Transverse colon (tissue), 4 donors: ENCODE data around the gene SLC35F2. TPM values are rescaled to one million over a fixed set of nuclear protein-coding genes. Genes with fewer than 3 reads are reported as not detected.
A peak's percentile ranks its signal among the peaks of the same experiment; 100 is the strongest.

Experiments used
- DNase-seq: peaks from one replicate; pipeline ENCODE4 v3.0.0-alpha.2; 2019
- H3K27ac ChIP-seq, 4 donors: fragments of 200-600 bp; sonication (generic); 2 replicates each; pipeline ENCODE4 v1.5.1; 2016 to 2018; ENCODE audit warnings: inconsistent platforms in 4 of 4
- H3K27me3 ChIP-seq: fragments of 200-600 bp; sonication (generic); 2 replicates; pipeline ENCODE4 v1.5.1; 2017; ENCODE audit warnings: inconsistent platforms
- H3K36me3 ChIP-seq, 4 donors: fragments of 200-600 bp; sonication (generic); 2 replicates each; pipeline ENCODE4 v1.5.1; 2017 to 2019; ENCODE audit warnings: inconsistent platforms in 4 of 4
- H3K4me1 ChIP-seq, 4 donors: fragments of 200-600 bp; sonication (generic); 2 replicates each; pipeline ENCODE4 v1.5.1; 2017 to 2020; ENCODE audit warnings: inconsistent platforms in 4 of 4
- H3K4me3 ChIP-seq, 4 donors: fragments of 200-600 bp; sonication (generic); 1 replicate in 1 of 4; 2 replicates in 3 of 4; pipeline versions ENCODE4 v1.5.1 to v1.6.1; 2017 to 2019; ENCODE audit warnings: inconsistent platforms in 4 of 4
- H3K9me3 ChIP-seq, 2 donors: fragments of 200-600 bp; sonication (generic); 2 replicates each; pipeline ENCODE4 v1.5.1; 2017 to 2019; ENCODE audit warnings: inconsistent platforms in 2 of 2
- EP300 ChIP-seq: sonication (generic); formaldehyde crosslinking; IDR thresholded peaks from one replicate; pipeline ENCODE4 v1.6.1; 2017; ENCODE audit warnings: antibody characterized with exemption, low read depth
- POLR2A ChIP-seq: fragments of 450-650 bp; IDR thresholded peaks from one replicate; pipeline ENCODE4 v1.6.1; 2016; ENCODE audit warnings: antibody characterized with exemption, mild to moderate bottlenecking, moderate library complexity
- POLR2AphosphoS5 ChIP-seq, 3 donors: sonication (generic); formaldehyde crosslinking; IDR thresholded peaks; one replicate each; pipeline ENCODE4 v1.6.1; 2016; ENCODE audit warnings: antibody characterized with exemption in 3 of 3
- WGBS, 2 donors: methylation state at CpG; one replicate each; pipeline ENCODE4 v1.1.5; 2018; ENCODE audit warnings: low coverage in 1 of 2; 5-methylcytosine and 5-hydroxymethylcytosine counted together
- in situ Hi-C, 4 donors: fragments of 200-750 bp; cut with MboI; loops; one replicate each; pipeline versions ENCODE4 v1.15.0 to v1.15.1; 2017; ENCODE audit warnings: low sequenced_read_pairs in 3 of 4, low pct_ligation_motif_present in 1 of 4, low pct_unique_long_range_greater_than_20kb in 1 of 4
- intact Hi-C: fragments of 100-400 bp; cut with DNase I; formaldehyde crosslinking; loops from one replicate; pipeline ENCODE4 v1.15.1; 2023; ENCODE audit warnings: low total_unique reads
- total RNA-seq, 4 donors: library from RNA; depleted of rRNA; stranded (reverse); fragments of >200 nt; gene quantifications; one replicate each; pipeline ENCODE4 v1.1.0, GENCODE V29; 2016
- TF ChIP-seq, protein P1 (sequence below), 5 experiments: fragments of 200-600 bp in 3 of 5; fragments of 450-650 bp in 2 of 5; sonication (generic) in 3 of 5; IDR thresholded peaks; 1 replicate in 2 of 5; 2 replicates in 3 of 5; pipeline ENCODE4 v1.5.1; 2016 to 2017; ENCODE audit warnings: antibody characterized with exemption in 5 of 5, inconsistent platforms in 3 of 5, mild to moderate bottlenecking in 2 of 5, moderate library complexity in 1 of 5

The SLC35F2 gene
- total RNA-seq, 4 donors from 2014 or later = 2.2 to 29.2 (median 18.8) TPM

DNA sequence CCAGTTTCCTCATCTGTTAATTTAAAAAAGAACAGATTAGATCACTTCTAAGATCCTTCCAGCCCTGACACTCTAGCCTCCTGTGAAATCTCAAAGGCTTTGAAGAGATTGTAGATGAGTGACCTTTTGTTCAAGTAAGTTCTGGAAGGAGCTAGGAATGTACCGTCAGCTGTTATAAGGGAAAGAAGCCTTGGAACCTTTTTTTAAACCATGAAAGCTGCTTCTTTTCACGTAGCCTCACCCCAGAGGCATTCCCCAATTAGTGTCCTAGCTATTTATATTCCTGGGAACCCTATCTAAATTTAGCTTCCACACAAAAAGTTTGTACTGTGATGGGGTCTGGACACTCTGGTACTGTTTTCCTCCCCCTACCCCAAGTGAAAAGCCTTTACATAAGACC is 111.0 kb downstream of the SLC35F2 start:
- 28 to 39% methylated on average over 2 of the region's 2 CpGs for WGBS, 2 donors
- no peaks in the 10 kb centered on the region for H3K4me1 ChIP-seq
- no peak overlapping the region for H3K4me3 ChIP-seq
- H3K27me3 ChIP-seq = no peaks in the 10 kb centered on the region
- H3K27ac ChIP-seq = no peak overlapping the region
- no peaks in the 10 kb centered on the region for H3K9me3 ChIP-seq
- intact Hi-C loops (no loop called here), in situ Hi-C loops (loop anchor here in 1 of 4 donors (10.0 kb wide), 1 partner anchor 147 kb away; no protein-coding TSS in a partner anchor)
- no peak for DNase-seq
- TF ChIP-seq EP300 (no peak), POLR2A (no peak), POLR2AphosphoS5 (IDR thresholded peaks at IDR 0.05) (no peak)
- TF ChIP-seq, protein P1, sequence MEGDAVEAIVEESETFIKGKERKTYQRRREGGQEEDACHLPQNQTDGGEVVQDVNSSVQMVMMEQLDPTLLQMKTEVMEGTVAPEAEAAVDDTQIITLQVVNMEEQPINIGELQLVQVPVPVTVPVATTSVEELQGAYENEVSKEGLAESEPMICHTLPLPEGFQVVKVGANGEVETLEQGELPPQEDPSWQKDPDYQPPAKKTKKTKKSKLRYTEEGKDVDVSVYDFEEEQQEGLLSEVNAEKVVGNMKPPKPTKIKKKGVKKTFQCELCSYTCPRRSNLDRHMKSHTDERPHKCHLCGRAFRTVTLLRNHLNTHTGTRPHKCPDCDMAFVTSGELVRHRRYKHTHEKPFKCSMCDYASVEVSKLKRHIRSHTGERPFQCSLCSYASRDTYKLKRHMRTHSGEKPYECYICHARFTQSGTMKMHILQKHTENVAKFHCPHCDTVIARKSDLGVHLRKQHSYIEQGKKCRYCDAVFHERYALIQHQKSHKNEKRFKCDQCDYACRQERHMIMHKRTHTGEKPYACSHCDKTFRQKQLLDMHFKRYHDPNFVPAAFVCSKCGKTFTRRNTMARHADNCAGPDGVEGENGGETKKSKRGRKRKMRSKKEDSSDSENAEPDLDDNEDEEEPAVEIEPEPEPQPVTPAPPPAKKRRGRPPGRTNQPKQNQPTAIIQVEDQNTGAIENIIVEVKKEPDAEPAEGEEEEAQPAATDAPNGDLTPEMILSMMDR (IDR thresholded peaks at IDR 0.05) = no peak
- H3K36me3 ChIP-seq = no peaks in the 10 kb centered on the region

DNA sequence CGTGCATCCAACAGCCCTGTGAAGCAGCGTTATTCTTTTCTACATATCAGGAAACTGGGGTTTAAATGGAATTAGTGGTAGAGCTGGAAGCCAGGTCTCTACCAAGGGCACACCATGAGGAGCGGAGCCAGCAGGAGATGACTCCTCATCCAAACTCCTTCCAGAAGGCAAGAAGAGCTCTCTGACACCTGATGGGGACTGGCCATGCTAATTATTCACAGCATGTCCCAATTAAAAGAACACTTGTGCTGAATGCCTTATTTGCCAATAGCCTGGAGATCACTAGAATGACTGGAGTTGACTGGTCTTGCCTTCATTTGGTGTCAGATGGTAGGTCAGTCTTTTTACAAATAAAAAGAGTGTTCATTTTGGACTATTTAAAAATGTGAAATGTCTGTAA is 113.9 kb downstream of the SLC35F2 start:
- DNase-seq = no peak
- H3K27me3 ChIP-seq = no peaks in the 10 kb centered on the region
- WGBS, 2 donors = 62 to 86% methylated on average over 2 to 3 of the region's 3 CpGs
- no peaks in the 10 kb centered on the region for H3K9me3 ChIP-seq
- intact Hi-C loops = no loop called here
- no peaks in the 10 kb centered on the region for H3K36me3 ChIP-seq
- no peak for TF ChIP-seq POLR2A
- TF ChIP-seq POLR2AphosphoS5 (IDR thresholded peaks at IDR 0.05) = no peak
- TF ChIP-seq, protein P1 (IDR thresholded peaks at IDR 0.05) = no peak
- TF ChIP-seq EP300 = no peak
- no peak overlapping the region for H3K4me3 ChIP-seq
- no peaks in the 10 kb centered on the region for H3K4me1 ChIP-seq
- H3K27ac ChIP-seq = no peak overlapping the region
- in situ Hi-C loops = loop anchor here in 1 of 4 donors (10.0 kb wide), 1 partner anchor 150 kb away; no protein-coding TSS in a partner anchor

DNA sequence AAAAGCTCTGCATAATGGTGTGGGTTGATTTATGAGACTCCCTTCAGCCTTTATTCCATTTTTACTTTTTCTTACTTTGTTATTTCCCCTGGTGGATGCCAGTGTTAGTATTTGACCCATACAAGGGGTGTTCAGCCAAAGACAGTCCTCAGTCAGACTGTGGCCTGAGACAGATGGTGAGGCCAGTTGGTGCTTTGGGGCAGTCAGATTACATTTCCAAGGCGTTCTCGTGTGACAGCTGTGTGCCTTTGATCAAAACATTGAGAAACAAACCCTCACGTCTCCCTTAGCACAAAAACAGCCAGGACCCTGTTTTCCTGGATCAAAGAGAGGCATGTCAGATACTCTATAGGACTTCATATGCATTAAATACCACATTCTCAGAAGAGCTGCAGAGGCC is 115.4 kb downstream of the SLC35F2 start:
- no peaks in the 10 kb centered on the region for H3K9me3 ChIP-seq
- no peak for TF ChIP-seq POLR2AphosphoS5 (IDR thresholded peaks at IDR 0.05)
- TF ChIP-seq POLR2A = no peak
- TF ChIP-seq, protein P1 (IDR thresholded peaks at IDR 0.05) = no peak
- no peak for TF ChIP-seq EP300
- in situ Hi-C loops = loop anchor here in 1 of 4 donors (10.0 kb wide), 1 partner anchor 152 kb away; no protein-coding TSS in a partner anchor
- H3K4me3 ChIP-seq = no peak overlapping the region
- no peak overlapping the region for H3K27ac ChIP-seq
- intact Hi-C loops = no loop called here
- H3K36me3 ChIP-seq = no peaks in the 10 kb centered on the region
- H3K4me1 ChIP-seq = no peaks in the 10 kb centered on the region
- DNase-seq = no peak
- 40 to 62% methylated on average over 1 to 3 of the region's 3 CpGs for WGBS, 2 donors
- no peaks in the 10 kb centered on the region for H3K27me3 ChIP-seq

DNA sequence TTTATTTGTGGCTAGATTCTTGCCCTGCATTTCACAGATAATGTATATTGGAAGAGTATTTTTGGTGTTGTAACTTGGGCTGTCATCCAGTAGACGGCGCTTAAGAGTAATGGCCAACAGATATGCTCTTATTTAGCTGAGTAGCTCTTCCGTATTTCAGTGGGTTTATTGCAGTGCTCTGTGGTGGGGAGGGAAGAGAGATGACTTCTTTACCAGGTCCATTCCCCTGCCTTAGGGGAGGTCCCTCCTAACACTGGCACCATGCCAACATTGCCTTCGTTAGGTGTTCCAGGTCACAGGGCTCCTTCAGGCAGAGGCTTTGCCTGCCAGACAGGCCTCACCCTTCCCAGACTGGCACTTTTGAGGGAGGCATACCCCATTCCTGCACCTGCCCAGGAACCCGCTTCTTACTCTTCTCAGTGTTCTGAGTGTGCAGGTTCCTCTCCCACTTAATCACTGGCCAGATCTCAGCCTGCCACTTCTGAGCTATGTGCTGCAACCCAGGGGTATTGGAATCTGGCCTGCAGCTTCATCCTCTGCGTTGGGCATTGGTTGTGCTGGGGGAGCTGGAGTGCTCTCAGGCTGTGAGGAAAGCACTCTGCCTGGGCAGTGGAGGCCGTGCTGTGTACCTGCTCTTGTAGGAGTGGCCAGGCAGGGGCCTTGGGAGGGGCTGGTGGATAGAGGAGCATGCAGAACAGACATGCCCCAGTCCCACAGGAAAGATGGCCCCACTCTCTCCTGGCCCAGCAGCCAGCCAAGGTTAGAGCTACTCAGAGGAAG is 117.4 kb downstream of the SLC35F2 start:
- no peaks in the 10 kb centered on the region for H3K4me1 ChIP-seq
- WGBS, 2 donors = 20 to 49% methylated on average over 1 to 7 of the region's 7 CpGs
- no peaks in the 10 kb centered on the region for H3K9me3 ChIP-seq
- no peak overlapping the region for H3K4me3 ChIP-seq
- intact Hi-C loops (no loop called here), in situ Hi-C loops (loop anchor here in 1 of 4 donors (10.0 kb wide), 1 partner anchor 154 kb away; no protein-coding TSS in a partner anchor)
- H3K36me3 ChIP-seq = no peaks in the 10 kb centered on the region
- peak; percentile 13 for DNase-seq
- no peaks in the 10 kb centered on the region for H3K27me3 ChIP-seq
- H3K27ac ChIP-seq = no peak overlapping the region
- no peak for TF ChIP-seq POLR2A
- TF ChIP-seq, protein P1 (IDR thresholded peaks at IDR 0.05) = peak; percentile 41 to 71 (median 59)

Other genes starting within 250 kb of the SLC35F2 start
- under 1 TPM in 1 of 4 donors, not detected in 3; 0.96 TPM for gene SLN, start 146.7 kb downstream of the SLC35F2 start, total RNA-seq
- gene RAB39A, start 69.7 kb upstream of the SLC35F2 start, total RNA-seq = under 1 TPM in 1 of 4 donors, not detected in 3; 0.68 TPM
- gene CUL5, start 150.1 kb upstream of the SLC35F2 start, total RNA-seq = 10 to 100 TPM; 23.8 to 33.6 (median 27.7) TPM